GM12878 (cell line): ENCODE results near the gene DIMT1. TPM values are rescaled to one million over a fixed set of nuclear protein-coding genes. Genes with fewer than 3 reads are reported as not detected.
A peak's percentile ranks its signal among the peaks of the same experiment; 100 is the strongest.

ENCODE experiments used
- BHLHE40 ChIP-seq, 2 experiments: fragments of 450-650 bp in 1 of 2; IDR thresholded peaks; 2 replicates each; pipeline ENCODE4 v1.6.1; 2011 to 2017; ENCODE audit warnings: low read depth in 2 of 2, borderline replicate concordance in 1 of 2, improper control_type of control experiment in 1 of 2, low read length in 1 of 2, mild to moderate bottlenecking in 1 of 2
- CREB1 ChIP-seq: IDR thresholded peaks from 2 replicates; pipeline ENCODE4 v1.6.1; 2012; ENCODE audit warnings: low read depth, mild to moderate bottlenecking, inconsistent platforms
- EZH2 ChIP-seq: IDR thresholded peaks from 2 replicates; pipeline ENCODE4 v1.6.1; 2012; ENCODE audit warnings: low read depth, mild to moderate bottlenecking, control low read depth, inconsistent platforms, low read length, borderline replicate concordance; ENCODE audit not compliant: control insufficient read depth
- IRF3 ChIP-seq: fragments of 450-650 bp; IDR thresholded peaks from 2 replicates; pipeline ENCODE4 v1.6.1; 2014; ENCODE audit warnings: mild to moderate bottlenecking
- MXI1 ChIP-seq: fragments of 150-350 bp; IDR thresholded peaks from 2 replicates; pipeline ENCODE4 v1.6.1; 2011; ENCODE audit warnings: low read depth, mild to moderate bottlenecking, inconsistent platforms, low read length, improper control_type of control experiment
- NBN ChIP-seq: fragments of 450-650 bp; IDR thresholded peaks from 2 replicates; pipeline ENCODE4 v1.6.1; 2016
- PKNOX1 ChIP-seq: fragments of 450-650 bp; IDR thresholded peaks from 2 replicates; pipeline ENCODE4 v1.6.1; 2016; ENCODE audit warnings: mild to moderate bottlenecking
- POLR2AphosphoS5 ChIP-seq: IDR thresholded peaks from 2 replicates; pipeline ENCODE4 v1.6.1; 2011; ENCODE audit warnings: mild to moderate bottlenecking, low read length, inconsistent platforms
- RAD21 ChIP-seq: IDR thresholded peaks from 2 replicates; pipeline ENCODE4 v1.6.1; 2011; ENCODE audit warnings: mild to moderate bottlenecking, low read depth, low read length, moderate library complexity; ENCODE audit not compliant: insufficient read depth
- RELB ChIP-seq: fragments of 450-650 bp; IDR thresholded peaks from 2 replicates; pipeline ENCODE4 v1.6.1; 2017; ENCODE audit warnings: low read depth, mild to moderate bottlenecking, moderate library complexity
- SMAD1 ChIP-seq: fragments of 450-650 bp; IDR thresholded peaks from 2 replicates; pipeline ENCODE4 v1.6.1; 2018; ENCODE audit warnings: mild to moderate bottlenecking, low read depth; ENCODE audit not compliant: partially characterized antibody
- STAT3 ChIP-seq: IDR thresholded peaks from 2 replicates; pipeline ENCODE4 v1.6.1; 2011; ENCODE audit warnings: low read depth, low read length, improper control_type of control experiment
- YBX1 ChIP-seq: fragments of 450-650 bp; IDR thresholded peaks from 2 replicates; pipeline ENCODE4 v1.6.1; 2016; ENCODE audit warnings: antibody characterized with exemption
- ZBTB11 ChIP-seq: fragments of 450-650 bp; formaldehyde crosslinking; IDR thresholded peaks from 2 replicates; pipeline ENCODE4 v1.5.0; 2022; ENCODE audit warnings: mild to moderate bottlenecking, missing genetic modification characterization
- polyA plus RNA-seq, 11 experiments: library from polyadenylated mRNA; depleted of rRNA in 4 of 11; unstranded in 6 of 11; stranded (reverse) in 5 of 11; fragments of >200 nt; fragmentation: Nextera tagmentation in 4 of 11; fragmentation: Illumina TruSeq in 1 of 11; extraction: Ambion mirVana in 4 of 11; extraction: Trizol in 1 of 11; gene quantifications; 1 replicate in 1 of 11; 2 replicates in 10 of 11; pipeline versions ENCODE4 v1.2.1 to v1.2.3, GENCODE V29; 2011 to 2016; ENCODE audit warnings: inconsistent platforms in 2 of 11, missing spikeins in 2 of 11, low read depth in 1 of 11
- total RNA-seq, 4 experiments: library from RNA; depleted of rRNA in 3 of 4; stranded (reverse); fragments of >200 nt in 3 of 4; fragmentation: Illumina TruSeq in 1 of 4; extraction: Trizol in 1 of 4; gene quantifications; 2 replicates each; pipeline versions ENCODE4 v1.2.1 to v1.2.3, GENCODE V29; 2013 to 2021

Gene DIMT1
- total and polyA plus RNA-seq, 10 of the 15 experiments (the other 5 are each of a cell fraction or from before 2014, with no cell fraction given): 19.0 to 66.2 (median 31.6) TPM

- TF ChIP-seq IRF3 (no peak), ZBTB11 (peak; percentile 26; the same call in 1 of the 2 replicates), CREB1 (peak; percentile 60), EZH2 (no peak), RAD21 (no peak), NBN (no peak; the same call in 1 of the 2 replicates), MXI1 (peak; percentile 98), YBX1 (no peak), PKNOX1 (no peak), RELB (no peak; the same call in 1 of the 2 replicates), POLR2AphosphoS5 (peak; percentile 93), STAT3 (no peak), SMAD1 (no peak), BHLHE40 (IDR thresholded peaks at IDR 0.05; ENCODE audit: borderline replicate concordance in 1 of 2, low read depth in 2 of 2, low read length in 1 of 2) (peak in 1 of 2 experiments; percentile 79)
Measured at GRCh38 chr5:62403411-62404250, at the start of gene DIMT1 (continued).
